ENCODE measurements around the gene SLC35F3. TPM values are rescaled to one million over a fixed set of nuclear protein-coding genes. Genes with fewer than 3 reads are reported as not detected.
"Not testable (repeated sequence)": the region's sequence is repeated elsewhere in the genome, so short reads cannot be mapped to it uniquely, and the experiment has no call there.

SLC35F3 gene
- total RNA-seq, 1 experiment from 2014 or later = 3.3 TPM

GRCh38 chr1:234296496-234296895 lies 392.0 kb downstream of the SLC35F3 start:
- DNase-seq (ENCODE audit: unreplicated experiment) = no peak
- intact Hi-C loops (cut with micrococcal nuclease) = no loop called here
- ChIA-PET POLR2A (interaction anchor here (0.6 kb wide), 1 partner anchor 115 kb away, joined by 3 read pairs; no protein-coding TSS in a partner anchor), CTCF (interaction anchor here (0.6 to 7.1 kb wide), 6 partner anchors 10 to 278 kb away, joined by 3 to 105 read pairs (median 5); no protein-coding TSS in a partner anchor)
- Mint-ChIP-seq H3K4me3 (ENCODE audit: unreplicated experiment) (no peak overlapping the region), H3K36me3 (ENCODE audit: insufficient read depth, unreplicated experiment) (no peaks in the 10 kb centered on the region), H3K4me1 (ENCODE audit: insufficient read depth, unreplicated experiment) (no peaks in the 10 kb centered on the region), H3K27ac (ENCODE audit: low read depth, unreplicated experiment) (no peak overlapping the region), H3K9me3 (ENCODE audit: unreplicated experiment) (no peaks in the 10 kb centered on the region), H3K27me3 (ENCODE audit: insufficient read depth, unreplicated experiment) (no peaks in the 10 kb centered on the region)
- TF ChIP-seq CTCF (IDR thresholded peaks at IDR 0.05; ENCODE audit: unreplicated experiment) = no peak
- BruUV-seq (replicated peaks) = no TSS peak

GRCh38 chr1:234297668-234298067 lies 393.2 kb downstream of the SLC35F3 start:
- DNase-seq (ENCODE audit: unreplicated experiment) = no peak
- Mint-ChIP-seq H3K27ac (ENCODE audit: low read depth, unreplicated experiment) (no peak overlapping the region), H3K4me1 (ENCODE audit: insufficient read depth, unreplicated experiment) (no peaks in the 10 kb centered on the region), H3K4me3 (ENCODE audit: unreplicated experiment) (no peak overlapping the region), H3K9me3 (ENCODE audit: unreplicated experiment) (no peaks in the 10 kb centered on the region), H3K27me3 (ENCODE audit: insufficient read depth, unreplicated experiment) (no peaks in the 10 kb centered on the region), H3K36me3 (ENCODE audit: insufficient read depth, unreplicated experiment) (no peaks in the 10 kb centered on the region)
- ChIA-PET POLR2A (interaction anchor here (0.6 kb wide), 1 partner anchor 194 kb away, joined by 3 read pairs; no protein-coding TSS in a partner anchor), CTCF (interaction anchor here (0.5 to 7.1 kb wide), 4 partner anchors 11 to 857 kb away, joined by 3 to 105 read pairs (median 3); no protein-coding TSS in a partner anchor)
- intact Hi-C loops (cut with micrococcal nuclease) = no loop called here
- no peak for TF ChIP-seq CTCF (IDR thresholded peaks at IDR 0.05; ENCODE audit: unreplicated experiment)
- BruUV-seq (replicated peaks) = no TSS peak

- H3K36me3 Mint-ChIP-seq (ENCODE audit: insufficient read depth, unreplicated experiment) = no peaks in the 10 kb centered on the region
- H3K9me3 Mint-ChIP-seq (ENCODE audit: unreplicated experiment) = no peaks in the 10 kb centered on the region
- intact Hi-C loops (cut with micrococcal nuclease) = no loop called here
- no TSS peak for BruUV-seq (replicated peaks)
- no peaks in the 10 kb centered on the region for H3K4me1 Mint-ChIP-seq (ENCODE audit: insufficient read depth, unreplicated experiment)
- no peaks in the 10 kb centered on the region for H3K27me3 Mint-ChIP-seq (ENCODE audit: insufficient read depth, unreplicated experiment)
- no peak for DNase-seq (ENCODE audit: unreplicated experiment)
- no peak for TF ChIP-seq CTCF (IDR thresholded peaks at IDR 0.05; ENCODE audit: unreplicated experiment)
- no peak overlapping the region for H3K4me3 Mint-ChIP-seq (ENCODE audit: unreplicated experiment)
- ChIA-PET POLR2A (interaction anchor here (1.0 kb wide), 1 partner anchor 10 kb away, joined by 6 read pairs; no protein-coding TSS in a partner anchor), CTCF (interaction anchor here (1.0 to 2.1 kb wide), 3 partner anchors 8 to 14 kb away, joined by 3 to 43 read pairs (median 4); no protein-coding TSS in a partner anchor)
- no peak overlapping the region for H3K27ac Mint-ChIP-seq (ENCODE audit: low read depth, unreplicated experiment)
Observed at GRCh38 chr1:234300096-234300495, 395.6 kb downstream of the SLC35F3 start.

GRCh38 chr1:234301663-234302062 lies 397.2 kb downstream of the SLC35F3 start:
- H3K9me3 Mint-ChIP-seq (ENCODE audit: unreplicated experiment); intact Hi-C loops (cut with micrococcal nuclease); H3K4me3 Mint-ChIP-seq (ENCODE audit: unreplicated experiment); DNase-seq (ENCODE audit: unreplicated experiment); BruUV-seq (replicated peaks); H3K27ac Mint-ChIP-seq (ENCODE audit: low read depth, unreplicated experiment); H3K27me3 Mint-ChIP-seq (ENCODE audit: insufficient read depth, unreplicated experiment); H3K36me3 Mint-ChIP-seq (ENCODE audit: insufficient read depth, unreplicated experiment); H3K4me1 Mint-ChIP-seq (ENCODE audit: insufficient read depth, unreplicated experiment): not testable (repeated sequence)
- ChIA-PET POLR2A (interaction anchor here (0.7 kb wide), 1 partner anchor 436 kb away, joined by 3 read pairs; no protein-coding TSS in a partner anchor), CTCF (interaction anchor here (1.1 to 14.2 kb wide), 3 partner anchors 10 to 183 kb away, joined by 3 to 506 read pairs (median 43); no protein-coding TSS in a partner anchor)
